Lung (tissue), 12 donors: ENCODE data around the gene MITD1. TPM values are rescaled to one million over a fixed set of nuclear protein-coding genes. Genes with fewer than 3 reads are reported as not detected.
"Not testable (repeated sequence)": the region's sequence is repeated elsewhere in the genome, so short reads cannot be mapped to it uniquely, and the experiment has no call there.

ENCODE experiments used
- ATAC-seq: fragments of 200-7000 bp; cut with Tn5 transposase; one replicate; pipeline ENCODE4 v1.9.1; 2020; ENCODE audit warnings: moderate number of reproducible peaks; ENCODE audit not compliant: insufficient read depth, low FRiP score
- DNase-seq, 3 donors: peaks; one replicate each; pipeline ENCODE4 v3.0.0-alpha.2; 2013 to 2017
- H3K27ac ChIP-seq, 2 donors: one replicate each; pipeline ENCODE4 v1.5.1; 2013; ENCODE audit warnings: mild to moderate bottlenecking in 2 of 2, moderate library complexity in 2 of 2, control low read depth in 1 of 2, inconsistent platforms in 1 of 2, low read depth in 1 of 2, low read length in 1 of 2
- H3K27me3 ChIP-seq, 3 donors: one replicate each; pipeline ENCODE4 v1.5.1; 2013; ENCODE audit warnings: low read length in 2 of 3; ENCODE audit not compliant: control insufficient read depth in 3 of 3, insufficient read depth in 3 of 3
- H3K36me3 ChIP-seq, 4 donors: one replicate each; pipeline ENCODE4 v1.5.1; 2013; ENCODE audit warnings: low read length in 4 of 4, mild to moderate bottlenecking in 1 of 4, moderate library complexity in 1 of 4; ENCODE audit not compliant: control insufficient read depth in 4 of 4, insufficient read depth in 4 of 4
- H3K4me1 ChIP-seq, 5 donors: one replicate each; pipeline ENCODE4 v1.5.1; 2013; ENCODE audit warnings: low read length in 5 of 5, mild to moderate bottlenecking in 2 of 5, moderate library complexity in 1 of 5; ENCODE audit not compliant: control insufficient read depth in 5 of 5, insufficient read depth in 5 of 5
- H3K4me3 ChIP-seq: one replicate; pipeline ENCODE4 v1.5.1; 2013; ENCODE audit warnings: mild to moderate bottlenecking, control low read depth, moderate library complexity
- H3K9ac ChIP-seq, 2 donors: one replicate each; pipeline ENCODE4 v1.5.1; 2013; ENCODE audit warnings: low read length in 2 of 2, control low read depth in 1 of 2; ENCODE audit not compliant: insufficient read depth in 1 of 2
- H3K9me3 ChIP-seq, 4 donors: one replicate each; pipeline ENCODE4 v1.5.1; 2013; ENCODE audit warnings: low read length in 3 of 4, mild to moderate bottlenecking in 1 of 4, moderate library complexity in 1 of 4; ENCODE audit not compliant: control insufficient read depth in 4 of 4, insufficient read depth in 3 of 4
- CTCF ChIP-seq: IDR thresholded peaks from 2 replicates; pipeline ENCODE4 v1.5.1; 2012; ENCODE audit warnings: mild to moderate bottlenecking; ENCODE audit errors: control extremely low read depth, extremely low read depth
- WGBS, 2 donors: extraction: QIAGEN DNeasy Blood & Tissue Kit; methylation state at CpG; one replicate each; pipeline ENCODE4 v1.1.7; 2013; 5-methylcytosine and 5-hydroxymethylcytosine counted together
- polyA plus RNA-seq, 2 donors: library from polyadenylated mRNA; stranded (reverse); fragments of 200-250 nt; gene quantifications; one replicate each; pipeline ENCODE4 v1.2.1, GENCODE V29; 2013
- total RNA-seq, 2 donors: library from RNA; depleted of rRNA in 1 of 2; stranded (reverse); fragments of >200 nt in 1 of 2; gene quantifications; one replicate each; pipeline ENCODE4 v1.2.1, GENCODE V29; 2014 to 2021
- donor health status: control.
- donor health status: control.
- donor health status: Bipolar disorder and iron deficiency.
- donor health status: healthy.
- donor health status: DM: yes; HTN: yes; CAD: no.

The MITD1 gene
- total and polyA plus RNA-seq, 4 donors, result 17.6 to 57.1 (median 34.6) TPM

- no peak for DNase-seq
- Histone ChIP-seq H3K27ac (peak overlapping the region; percentile 68 to 88), H3K27me3 (peaks cover 0 to 2% (median 0%) of the 10 kb centered on the region in 3 donors), H3K4me1 (peaks cover 0 to 6% (median 0%) of the 10 kb centered on the region in 5 donors), H3K9ac (peak overlapping the region; percentile 27 to 55), H3K9me3 (no peaks in the 10 kb centered on the region), H3K36me3 (no peaks in the 10 kb centered on the region), H3K4me3 (peak overlapping the region; percentile 80)
- no peak for TF ChIP-seq CTCF
- no peak for ATAC-seq
- WGBS, 2 donors, result 17 to 27% methylated on average over 17 of the region's 17 CpGs
Measured at GRCh38 chr2:99140056-99140859, 40.6 kb downstream of the MITD1 start.

- no peak for ATAC-seq
- H3K9ac ChIP-seq, result no peak overlapping the region
- 96 to 99% methylated on average over 4 of the region's 4 CpGs for WGBS, 2 donors
Measured at GRCh38 chr2:99139003-99139402, 41.9 kb downstream of the MITD1 start.

GRCh38 chr2:99135044-99135556, 45.8 kb downstream of the MITD1 start:
- not testable (repeated sequence) for H3K36me3 ChIP-seq, H3K9ac ChIP-seq, H3K9me3 ChIP-seq, DNase-seq, ATAC-seq, H3K27ac ChIP-seq, H3K27me3 ChIP-seq, H3K4me3 ChIP-seq, H3K4me1 ChIP-seq
- WGBS, 2 donors, result 84 to 85% methylated on average over 2 of the region's 2 CpGs

More at GRCh38 chr2:99139003-99139402, 41.9 kb downstream of the MITD1 start:
- no peak overlapping the region for H3K27ac ChIP-seq
- no peaks in the 10 kb centered on the region for H3K36me3 ChIP-seq
- no peak for TF ChIP-seq CTCF
- no peak for DNase-seq
- peaks cover 0 to 2% (median 0%) of the 10 kb centered on the region in 3 donors for H3K27me3 ChIP-seq
- peaks cover 0 to 6% (median 0%) of the 10 kb centered on the region in 5 donors for H3K4me1 ChIP-seq
- H3K4me3 ChIP-seq, result no peak overlapping the region
- no peaks in the 10 kb centered on the region for H3K9me3 ChIP-seq

- ATAC-seq, result no peak
- no peak for DNase-seq
- no peak for TF ChIP-seq CTCF
- Histone ChIP-seq H3K9ac (no peak overlapping the region), H3K27me3 (no peaks in the 10 kb centered on the region), H3K4me1 (no peaks in the 10 kb centered on the region), H3K4me3 (no peak overlapping the region), H3K27ac (no peak overlapping the region), H3K36me3 (peaks cover 0 to 7% (median 0%) of the 10 kb centered on the region in 4 donors), H3K9me3 (peaks cover 0 to 5% (median 3%) of the 10 kb centered on the region in 4 donors)
- WGBS, 2 donors, result 66 to 83% methylated on average over 2 of the region's 2 CpGs
Measured at GRCh38 chr2:99127981-99128380, 52.9 kb downstream of the MITD1 start.
